SK-N-SH (cell line): Measurements from ENCODE around the gene AVP.

Source experiments
- IRF3 ChIP-seq: fragments of 150-350 bp; IDR thresholded peaks from 2 replicates; pipeline ENCODE4 v1.6.1; 2016; ENCODE audit warnings: mild to moderate bottlenecking, low read depth, low read length
- MAX ChIP-seq: IDR thresholded peaks from 2 replicates; pipeline ENCODE4 v1.4.0; 2012; ENCODE audit warnings: low read depth
- YY1 ChIP-seq: IDR thresholded peaks from 2 replicates; pipeline ENCODE4 v1.4.0; 2012; ENCODE audit warnings: low read depth, mild to moderate bottlenecking

- no peak for TF ChIP-seq YY1
- TF ChIP-seq IRF3 = no peak
- no peak for TF ChIP-seq MAX
Measured at GRCh38 chr20:3092611-3093379, 8.3 kb upstream of the AVP start.
